ENCODE measurements around the gene HAGH. TPM values are rescaled to one million over a fixed set of nuclear protein-coding genes. Genes with fewer than 3 reads are reported as not detected.

HAGH gene
- total and polyA plus RNA-seq, 9 of the 15 experiments (the other 6 are each of a cell fraction or from before 2014, with no cell fraction given), result 0.46 to 35.1 (median 16.8) TPM

GRCh38 chr16:1825864-1826690 is 548 bp downstream of the HAGH start (continued):
- TF ChIP-seq TAF7 (tag; IDR thresholded peaks at IDR 0.05), result no peak
- 0 out of 4 replicates have a peak, but pooled peaks of 1 of the 2 experiments have one; percentile 35 for TF ChIP-seq NONO (IDR thresholded peaks at IDR 0.05; ENCODE audit: low read depth in 2 of 2, low read length in 1 of 2)
- TF ChIP-seq SIN3A (IDR thresholded peaks at IDR 0.05; ENCODE audit: borderline replicate concordance in 2 of 2, control insufficient read depth in 1 of 2, low read depth in 2 of 2, low read length in 2 of 2), result peak in 1 of 2 experiments; percentile 61; a peak in 1 of 4 replicates
- TF ChIP-seq ZBTB1 (CRISPR knock-in tag; IDR thresholded peaks at IDR 0.05; ENCODE audit: borderline replicate concordance, low read depth), result 0 out of 2 replicates have a peak, but pooled peaks have one; percentile 34
- TF ChIP-seq ZC3H8 (IDR thresholded peaks at IDR 0.05), result no peak
- TF ChIP-seq MAX (CRISPR knock-in tag; IDR thresholded peaks at IDR 0.05), result no peak
- peak in 1 of 2 experiments; percentile 61; a peak in 3 of 4 replicates for TF ChIP-seq NRF1 (conservative IDR thresholded peaks at IDR 0.05 in 1 of 2, IDR thresholded peaks at IDR 0.05 in 1 of 2)
- 0 out of 2 replicates have a peak, but pooled peaks have one; percentile 34 for TF ChIP-seq ETS1 (conservative IDR thresholded peaks at IDR 0.05; ENCODE audit: control insufficient read depth, low read depth, low read length)
- TF ChIP-seq ZNF75A (CRISPR knock-in tag; IDR thresholded peaks at IDR 0.05), result no peak
- TF ChIP-seq HES1 (IDR thresholded peaks at IDR 0.05; ENCODE audit: low read depth), result no peak
- peak in 1 of 2 experiments; percentile 14; a peak in 2 of 4 replicates for TF ChIP-seq RAD21 (CRISPR knock-in tag; conservative IDR thresholded peaks at IDR 0.05 in 1 of 2, IDR thresholded peaks at IDR 0.05 in 1 of 2)
- no peak for TF ChIP-seq MYC (IDR thresholded peaks at IDR 0.05; ENCODE audit: low read depth, low read length)
- TF ChIP-seq MYC (CRISPR knock-in tag; IDR thresholded peaks at IDR 0.05; ENCODE audit: borderline replicate concordance, low read depth), result no peak
- TF ChIP-seq E2F5 (CRISPR knock-in tag; IDR thresholded peaks at IDR 0.05), result no peak
- TF ChIP-seq ZBTB7A (IDR thresholded peaks at IDR 0.05; ENCODE audit: borderline replicate concordance, control insufficient read depth, low read depth, low read length), result peak; percentile 36; the same call in 1 of the 2 replicates
- TF ChIP-seq HNRNPLL (IDR thresholded peaks at IDR 0.05; ENCODE audit: low read depth, low read length, poor library complexity, severe bottlenecking), result peak; percentile 68
- no peak for TF ChIP-seq PCBP2 (IDR thresholded peaks at IDR 0.05; ENCODE audit: low read depth, low read length, poor library complexity, severe bottlenecking)
- no peak for TF ChIP-seq EWSR1 (IDR thresholded peaks at IDR 0.05; ENCODE audit: borderline replicate concordance, low read depth, partially characterized antibody)
- TF ChIP-seq E2F6 (IDR thresholded peaks at IDR 0.05; ENCODE audit: borderline replicate concordance in 1 of 2, extremely low read depth in 1 of 2, insufficient read depth in 1 of 2, insufficient read length in 1 of 2, low read depth in 1 of 2, low read length in 1 of 2, poor library complexity in 1 of 2, severe bottlenecking in 1 of 2), result peak in 1 of 2 experiments; percentile 88
- TF ChIP-seq PHF8 (IDR thresholded peaks at IDR 0.05; ENCODE audit: borderline replicate concordance, low read length), result 0 out of 2 replicates have a peak, but pooled peaks have one; percentile 40

Measured in K562 (cell line).